Measurements from ENCODE around the gene FERMT1.

The FERMT1 gene

DNA sequence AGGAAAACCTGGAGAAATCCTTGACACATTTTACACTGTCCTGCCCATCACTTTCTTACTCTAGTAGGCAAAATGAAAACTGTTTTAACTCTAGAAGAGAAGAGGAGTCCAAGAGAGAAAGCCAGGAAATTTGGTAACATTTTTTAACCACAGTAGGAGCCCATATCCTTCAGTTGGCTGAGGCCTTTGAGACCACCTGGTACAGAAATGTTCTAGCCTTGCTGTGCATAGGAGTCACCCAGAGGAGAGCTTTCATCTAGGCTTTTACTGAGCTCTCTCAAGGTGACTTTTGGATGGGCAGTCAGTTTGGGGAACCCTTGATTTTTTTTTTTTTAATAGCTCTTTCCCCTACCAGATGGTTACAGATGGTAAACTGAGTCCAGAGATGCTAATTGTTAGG, 94.0 kb downstream of the FERMT1 start:
- in situ Hi-C loops (cut with MboI; ENCODE audit: low pct_unique_long_range_greater_than_20kb, low sequenced_read_pairs): no loop called here
- no peak for DNase-seq

DNA sequence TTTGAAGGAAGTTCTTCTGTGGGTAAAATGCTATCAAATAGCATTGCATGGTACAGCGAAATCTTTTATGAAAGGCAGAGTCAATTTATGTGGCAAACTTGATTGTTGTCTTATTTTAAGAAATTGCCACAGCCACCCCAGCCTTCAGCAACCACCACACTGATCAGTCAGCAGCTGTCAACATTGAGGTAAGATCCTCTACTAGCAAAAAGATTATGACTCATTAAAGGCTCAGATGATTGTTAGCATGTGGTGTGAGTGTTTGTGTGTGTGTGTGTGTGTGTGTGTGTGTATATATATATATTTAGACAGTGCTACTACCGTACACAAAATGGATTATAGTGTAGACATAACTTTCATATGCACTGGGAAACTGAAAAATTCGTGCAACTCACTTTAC, 96.8 kb downstream of the FERMT1 start:
- in situ Hi-C loops (cut with MboI; ENCODE audit: low pct_unique_long_range_greater_than_20kb, low sequenced_read_pairs): no loop called here
- no peak for DNase-seq
